GM18870 (cell line): ENCODE measurements around the gene TMEM30B.

Source experiments
- ATAC-seq: cut with Tn5 transposase; IDR thresholded peaks from one replicate; pipeline ENCODE4 v1.9.1; 2021; ENCODE audit warnings: moderate library complexity; ENCODE audit not compliant: unreplicated experiment

The TMEM30B gene

DNA sequence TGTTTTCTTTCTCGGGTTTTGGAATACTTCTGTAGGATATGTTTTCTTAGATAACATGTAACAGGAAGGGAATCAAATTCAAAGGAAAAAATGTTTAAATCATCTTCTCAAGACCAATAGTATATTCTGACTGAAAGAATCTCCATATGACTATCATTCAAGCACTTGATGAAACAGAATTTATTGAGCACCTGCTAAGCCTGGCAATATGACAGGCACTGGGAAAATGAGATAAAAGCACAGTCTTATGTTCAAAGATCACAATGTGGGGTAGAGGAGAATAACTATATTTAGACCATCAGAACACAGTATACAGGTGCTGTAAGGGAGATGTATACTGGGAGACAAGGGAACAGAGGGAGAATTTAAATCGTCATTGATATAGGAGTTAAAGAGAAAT, 19.1 kb upstream of the TMEM30B start:
- ATAC-seq, result no peak

DNA sequence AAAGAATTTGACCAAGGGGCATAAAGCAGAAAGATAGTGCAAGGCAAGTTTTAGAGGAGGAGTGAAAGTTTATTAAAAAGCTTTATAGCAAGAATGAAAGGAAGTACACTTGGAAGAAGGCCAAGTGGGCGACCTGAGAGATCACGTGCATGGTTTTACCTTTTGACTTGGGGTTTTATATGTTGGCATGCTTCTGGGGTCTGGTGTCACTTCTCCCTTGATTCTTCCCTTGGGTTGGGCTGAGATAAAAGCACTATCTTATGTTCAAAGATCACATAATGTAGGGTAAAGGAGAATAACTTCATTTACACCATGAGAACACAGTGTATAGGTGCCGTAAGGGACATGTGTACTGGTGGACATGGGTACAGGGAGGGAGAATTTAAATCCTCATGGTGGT, 17.7 kb upstream of the TMEM30B start:
- ATAC-seq, result no peak

DNA sequence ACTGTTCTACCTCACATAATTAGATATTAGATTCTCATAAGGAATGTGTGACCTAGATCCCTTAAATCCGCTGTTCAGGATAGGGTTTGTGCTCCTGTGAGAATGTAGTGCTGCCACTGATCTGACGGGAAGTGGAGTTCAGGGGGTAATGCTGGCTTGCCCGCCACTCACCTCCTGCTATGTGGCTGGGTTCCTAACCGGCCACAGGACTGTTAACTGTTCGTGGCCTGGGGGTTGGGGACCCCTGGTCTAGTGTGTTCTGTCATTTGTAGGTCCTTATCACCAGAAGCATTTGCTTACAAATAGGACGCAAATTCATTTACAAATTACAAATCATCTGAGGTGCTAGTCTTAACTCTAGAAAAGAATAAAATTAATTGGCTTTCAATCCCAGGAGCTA, 16.4 kb upstream of the TMEM30B start:
- no peak for ATAC-seq

DNA sequence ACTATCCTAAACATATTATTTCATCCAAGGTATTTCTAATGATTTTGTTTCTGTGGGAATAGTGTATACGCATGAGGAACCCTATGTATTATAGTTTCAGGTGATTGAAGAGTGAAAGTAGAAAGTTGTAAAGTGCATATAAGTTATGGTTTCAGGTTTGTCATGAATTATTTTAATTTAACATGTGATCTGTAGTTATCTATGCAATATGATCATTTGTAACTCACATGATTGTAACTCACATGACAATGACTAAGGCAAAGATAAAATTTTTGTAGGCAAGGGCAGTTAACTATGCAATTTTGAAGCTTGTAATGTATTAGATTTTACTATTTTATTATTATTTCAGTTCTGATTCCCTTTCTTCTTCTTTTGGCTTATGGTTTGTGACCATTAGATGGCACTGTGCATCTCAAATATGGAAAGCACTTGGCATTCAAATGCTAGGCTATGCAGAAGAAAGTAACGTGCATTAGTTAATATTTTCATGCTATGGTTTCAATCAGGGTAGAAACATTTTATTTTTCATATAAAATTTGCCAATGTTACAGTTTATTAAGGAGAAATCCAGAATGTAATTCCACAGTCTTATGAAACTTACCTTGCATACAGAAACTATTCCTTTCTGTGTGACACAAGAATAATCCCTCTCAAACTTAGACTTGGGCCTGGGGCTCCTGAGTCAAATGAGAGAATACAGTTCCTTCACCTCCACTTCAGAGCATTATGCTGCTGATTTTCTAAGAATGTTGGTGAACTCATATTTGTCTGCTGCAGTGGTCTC, 15.8 kb upstream of the TMEM30B start:
- peak; percentile 46 for ATAC-seq

DNA sequence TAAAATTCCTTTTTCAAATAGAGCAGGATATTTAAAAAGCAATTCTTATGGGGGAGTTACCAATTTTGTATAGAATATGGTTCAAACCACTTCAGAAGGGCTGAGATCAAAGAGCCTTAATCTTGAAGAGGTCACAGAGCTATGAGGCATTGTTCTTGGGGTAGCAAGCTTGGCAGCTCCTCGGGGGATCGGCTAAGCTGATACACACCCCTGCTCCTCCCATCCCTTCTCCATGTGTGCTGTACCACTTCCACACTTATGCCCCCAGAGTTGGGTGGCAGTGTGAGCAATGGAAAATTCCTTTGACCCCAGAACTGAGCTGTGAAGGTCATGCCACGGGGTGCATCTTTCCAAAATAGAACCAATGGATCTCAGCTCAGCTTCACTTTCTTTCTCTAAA, 15.0 kb upstream of the TMEM30B start:
- no peak for ATAC-seq

DNA sequence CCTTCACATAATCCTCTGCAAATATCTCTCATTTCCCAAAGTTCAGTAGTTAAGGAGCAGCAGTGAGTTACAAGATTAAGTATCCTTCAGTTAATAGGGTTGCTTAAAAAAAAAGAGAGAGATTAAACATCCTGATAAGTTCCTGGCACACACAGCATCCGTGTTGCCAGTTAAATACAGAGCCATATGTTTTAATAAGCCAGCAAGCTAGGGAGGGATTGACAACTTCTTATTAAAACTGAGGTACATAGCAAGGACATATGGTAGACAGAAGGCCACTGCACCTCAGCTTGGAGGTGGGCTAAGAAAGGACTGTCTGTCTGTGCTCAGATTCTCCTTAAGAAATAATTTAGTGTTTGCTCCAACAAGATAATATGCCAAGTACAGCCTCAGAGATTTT, 9.6 kb upstream of the TMEM30B start:
- no peak for ATAC-seq

DNA sequence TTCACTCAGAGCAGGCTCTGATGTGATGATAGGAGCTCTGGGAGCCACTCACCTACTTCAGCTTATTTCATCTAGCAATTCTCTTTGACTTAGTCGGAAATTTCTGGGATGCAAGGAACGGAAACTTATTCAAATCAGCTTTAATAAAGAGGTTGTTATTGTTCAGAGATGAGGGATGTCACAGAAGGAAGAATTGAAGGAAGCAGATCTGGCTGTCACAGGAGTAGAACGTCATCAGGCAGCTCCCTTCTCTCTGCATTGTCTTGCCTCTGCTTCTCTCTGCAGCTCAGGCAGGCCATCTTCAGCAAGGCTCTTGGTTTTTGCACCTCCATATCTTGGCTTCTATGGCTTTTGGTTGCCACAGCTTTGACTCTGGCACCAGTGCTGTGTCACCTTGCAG, 7.6 kb upstream of the TMEM30B start:
- ATAC-seq, result no peak

DNA sequence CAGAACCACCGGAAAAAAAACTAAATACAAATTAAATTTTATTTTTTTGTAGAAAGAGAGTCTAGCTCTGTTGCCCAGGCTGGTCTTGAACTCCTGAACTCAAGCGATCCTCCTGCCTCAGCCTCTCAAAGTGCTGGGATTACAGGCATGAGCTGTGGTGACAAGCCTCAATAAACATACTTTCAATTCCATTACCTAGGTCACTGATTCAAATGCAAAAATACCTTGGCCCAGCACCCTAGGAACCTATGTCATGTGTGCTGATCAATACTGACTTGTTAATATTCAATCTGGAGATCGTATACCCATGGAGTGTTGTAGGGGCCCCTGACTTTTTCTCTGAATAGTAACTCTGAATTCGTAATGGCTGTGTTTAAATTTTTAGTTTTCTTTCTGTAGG, 7.1 kb upstream of the TMEM30B start:
- no peak for ATAC-seq

DNA sequence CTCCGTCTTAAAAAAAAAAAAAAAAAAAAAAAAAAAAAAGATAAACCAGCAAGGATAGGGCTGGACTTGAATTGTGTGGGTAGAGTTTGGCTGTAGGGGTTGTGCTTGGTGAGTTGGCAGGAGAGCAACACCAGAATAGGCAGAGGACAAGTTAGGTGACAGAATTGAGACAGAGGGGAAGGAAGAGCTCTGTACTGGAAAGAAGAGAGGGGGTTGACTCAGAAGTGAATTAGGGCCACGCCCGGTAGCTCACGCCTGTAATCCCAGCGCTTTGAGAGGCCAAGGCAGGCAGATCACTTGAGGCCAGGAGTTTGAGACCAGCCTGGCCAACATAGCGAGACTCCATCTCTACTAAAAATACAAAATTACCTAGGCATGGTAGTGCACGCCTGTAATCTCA, 6.1 kb upstream of the TMEM30B start:
- ATAC-seq, result no peak

DNA sequence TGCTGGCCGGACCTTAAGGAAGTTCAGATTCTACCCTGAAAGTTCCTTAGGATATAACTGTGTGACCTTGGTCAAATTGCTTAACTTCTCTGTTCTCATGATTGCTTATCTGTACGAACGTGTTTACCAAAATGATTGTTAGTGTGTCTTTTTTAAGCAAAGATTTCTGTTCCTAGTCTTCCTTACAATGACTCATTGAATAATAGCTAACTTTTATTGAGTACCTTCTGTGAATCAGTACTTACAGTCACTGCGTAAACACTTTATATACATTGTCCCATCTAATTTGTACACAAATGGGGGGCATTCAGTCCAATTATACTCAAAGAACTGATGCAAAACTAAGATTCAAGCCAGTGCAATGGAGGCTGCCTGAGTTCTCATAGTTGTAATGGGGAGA, 4.2 kb upstream of the TMEM30B start:
- ATAC-seq, result no peak

DNA sequence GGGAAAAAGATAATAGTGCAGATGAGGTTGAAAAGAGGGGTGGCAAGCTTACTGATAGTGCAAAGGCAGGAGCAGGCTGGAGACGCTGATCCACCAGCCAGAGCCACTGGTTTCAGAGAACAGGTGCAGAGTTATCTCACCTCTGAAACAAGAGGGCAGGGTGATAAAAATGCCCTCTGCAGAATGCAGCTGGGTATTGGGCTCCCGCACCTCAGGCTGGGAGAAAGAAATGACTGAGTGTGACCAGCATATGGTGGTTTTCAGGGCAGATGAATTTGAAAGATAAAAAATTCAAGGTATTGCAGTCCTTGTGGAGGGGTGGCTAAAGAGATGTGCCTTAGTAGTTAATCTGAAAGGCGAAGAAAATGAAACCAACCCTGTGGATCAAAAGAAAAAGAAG, 2.9 kb upstream of the TMEM30B start:
- no peak for ATAC-seq

DNA sequence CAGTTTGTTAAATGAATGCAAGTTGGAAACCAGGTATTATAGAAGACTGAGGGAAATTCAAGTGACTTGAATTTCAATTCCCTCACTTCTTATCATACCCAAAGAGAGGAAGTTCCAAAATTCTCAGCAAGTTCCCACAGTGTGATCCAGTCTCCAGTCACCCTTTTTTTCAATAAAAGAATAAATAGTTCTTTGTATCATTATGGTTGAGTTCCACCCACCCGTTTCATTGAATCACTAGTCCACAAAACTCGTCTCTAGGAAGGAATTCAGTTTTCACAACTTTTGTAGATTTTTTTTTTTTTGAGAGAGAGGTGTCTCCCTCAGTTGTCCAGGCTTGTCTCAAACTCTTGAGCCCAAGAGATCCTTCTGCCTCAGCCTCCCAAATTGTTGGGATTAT, 1.6 kb upstream of the TMEM30B start:
- no peak for ATAC-seq

DNA sequence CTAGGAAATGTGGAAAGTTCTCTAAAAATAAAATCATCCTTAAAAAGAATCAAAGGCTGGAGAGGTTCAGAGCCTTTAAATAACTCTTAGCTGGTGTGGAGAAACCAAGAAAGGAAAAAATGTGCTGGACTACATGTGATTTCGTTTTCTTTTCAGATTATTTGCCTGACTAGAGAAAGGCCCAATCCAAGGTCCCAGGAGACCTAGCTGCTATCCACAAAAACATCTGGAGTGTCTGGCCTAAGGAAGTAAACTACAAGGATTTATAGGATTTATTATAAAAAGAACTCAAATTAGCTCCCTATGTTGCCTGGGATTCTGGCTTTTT, 774 bp upstream of the TMEM30B start:
- no peak for ATAC-seq

DNA sequence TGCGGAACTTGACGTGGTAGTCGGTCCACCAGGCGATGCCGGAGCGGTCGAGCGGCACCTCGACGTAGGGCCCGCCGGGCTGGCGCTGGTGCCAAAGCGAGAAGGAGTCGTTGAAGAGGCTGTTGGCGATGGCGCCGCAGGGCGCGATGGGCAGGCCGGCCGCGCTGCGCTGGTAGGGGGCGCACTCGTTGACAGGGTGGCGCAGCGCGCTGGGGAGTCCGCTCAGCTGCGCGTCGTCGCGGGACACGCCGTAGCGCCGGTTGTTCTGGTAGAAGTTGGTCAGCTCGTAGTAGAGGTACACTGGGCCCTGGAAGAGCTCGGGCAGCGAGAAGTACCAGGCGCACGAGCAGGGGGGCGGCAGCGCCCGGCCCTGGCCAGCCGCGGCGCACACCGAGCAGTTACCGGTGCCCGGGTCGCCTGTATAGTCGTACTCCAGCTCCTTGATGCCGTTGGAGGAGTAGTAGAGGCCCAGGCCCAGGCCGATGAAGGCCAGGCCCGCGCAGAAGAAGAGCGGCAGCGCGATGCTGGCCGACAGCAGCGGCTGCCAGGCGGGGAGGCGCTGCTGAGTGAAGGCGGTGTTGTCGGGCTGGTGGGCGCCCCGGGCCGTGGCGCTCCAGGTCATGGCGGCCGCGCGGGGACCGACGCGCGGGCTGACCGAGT, 482 bp downstream of the TMEM30B start:
- ATAC-seq, result no peak

DNA sequence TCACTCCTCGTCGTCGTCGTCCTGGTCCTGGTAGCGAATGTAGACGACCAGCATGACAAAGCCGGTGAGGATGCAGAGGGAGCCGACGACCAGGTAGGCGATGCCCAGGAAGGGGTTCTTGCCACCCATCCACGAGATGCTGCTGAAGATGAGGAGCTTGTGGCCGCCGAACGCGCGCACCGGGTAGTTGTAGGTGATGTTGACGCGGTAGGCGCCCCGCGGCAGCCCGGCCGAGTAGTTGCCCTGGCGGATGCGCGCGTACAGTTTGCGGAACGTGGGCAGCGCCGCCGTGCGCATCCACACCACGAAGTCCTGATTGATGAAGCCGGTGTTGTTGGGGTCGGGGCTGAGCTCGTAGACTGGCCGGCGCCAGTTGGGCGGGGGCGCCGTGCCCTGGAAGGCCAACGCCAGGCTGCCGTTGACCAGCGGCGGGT, 1.0 kb downstream of the TMEM30B start:
- no peak for ATAC-seq

DNA sequence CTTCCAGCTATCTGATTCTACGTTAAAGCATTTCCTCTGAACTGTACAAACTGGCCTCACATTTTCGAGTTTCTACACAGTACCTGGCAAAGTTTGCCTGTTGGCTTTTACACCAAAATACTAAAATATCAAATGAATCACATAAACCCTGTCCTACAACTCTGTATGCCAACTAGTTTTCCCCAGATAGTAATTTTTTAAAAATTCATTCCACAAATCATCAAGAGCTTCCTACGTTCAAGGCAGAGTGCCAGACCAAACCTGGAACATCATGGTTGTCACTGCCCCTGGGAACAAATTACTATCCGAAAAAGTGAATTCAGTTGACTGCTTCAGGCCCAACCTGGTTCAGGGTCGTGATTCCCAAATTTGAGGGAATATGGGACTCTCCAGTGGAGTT, 2.1 kb downstream of the TMEM30B start:
- no peak for ATAC-seq

DNA sequence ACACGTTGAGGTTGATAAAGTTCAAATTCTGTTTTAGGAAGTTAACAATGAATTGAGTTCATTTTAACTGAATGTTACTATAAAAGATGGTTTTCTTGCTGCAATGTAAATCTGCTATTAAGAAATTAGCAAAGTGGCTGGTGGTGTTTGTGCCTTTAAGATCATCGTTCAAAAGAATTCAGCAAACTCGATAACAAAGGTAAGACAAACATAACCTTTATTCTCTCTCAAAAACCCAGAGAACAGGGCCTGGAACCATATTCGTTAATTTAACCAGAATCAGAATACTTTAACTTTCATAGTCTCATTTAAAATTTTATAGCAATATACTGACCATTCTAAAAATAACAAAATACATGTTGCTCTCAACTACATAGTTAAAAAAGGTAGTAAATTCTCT, 3.4 kb downstream of the TMEM30B start:
- ATAC-seq, result no peak

DNA sequence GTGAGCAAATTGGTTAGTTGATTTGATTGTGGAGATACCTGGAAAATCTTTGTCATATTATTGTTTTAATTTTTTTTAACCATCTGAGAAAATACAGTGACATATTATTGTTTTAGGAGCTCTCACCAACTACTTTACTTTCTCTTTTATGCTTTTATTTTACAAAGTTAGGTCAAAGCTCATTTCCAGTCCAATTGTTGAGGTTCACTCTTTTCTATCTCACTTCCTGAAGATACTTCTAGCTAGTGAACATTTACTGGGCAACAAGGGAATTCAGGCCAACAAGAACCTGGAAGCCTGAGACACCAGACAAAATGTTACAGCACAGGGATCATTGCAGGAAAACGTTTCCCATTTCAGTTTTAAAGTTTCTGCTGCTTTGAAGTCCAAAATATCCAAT, 3.9 kb downstream of the TMEM30B start:
- no peak for ATAC-seq

DNA sequence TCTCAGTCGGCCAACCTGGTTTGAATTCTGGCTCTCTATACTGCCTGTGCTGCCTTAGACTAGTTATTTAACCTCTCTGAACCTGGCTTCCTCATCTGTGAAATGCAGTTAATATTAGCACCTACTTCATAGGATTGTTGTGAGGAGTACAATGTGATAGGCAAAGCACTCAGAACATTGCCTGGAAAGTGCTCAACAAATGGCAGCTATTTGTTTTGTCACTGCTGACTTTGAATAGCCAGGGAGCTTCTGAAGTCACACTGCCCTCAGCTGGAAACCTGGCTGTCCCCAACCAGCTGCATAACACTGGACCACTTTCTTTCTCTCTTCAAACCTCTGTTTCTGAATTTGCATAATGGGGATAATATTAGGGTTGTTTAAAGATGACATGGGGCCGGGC, 9.6 kb downstream of the TMEM30B start:
- ATAC-seq, result no peak

DNA sequence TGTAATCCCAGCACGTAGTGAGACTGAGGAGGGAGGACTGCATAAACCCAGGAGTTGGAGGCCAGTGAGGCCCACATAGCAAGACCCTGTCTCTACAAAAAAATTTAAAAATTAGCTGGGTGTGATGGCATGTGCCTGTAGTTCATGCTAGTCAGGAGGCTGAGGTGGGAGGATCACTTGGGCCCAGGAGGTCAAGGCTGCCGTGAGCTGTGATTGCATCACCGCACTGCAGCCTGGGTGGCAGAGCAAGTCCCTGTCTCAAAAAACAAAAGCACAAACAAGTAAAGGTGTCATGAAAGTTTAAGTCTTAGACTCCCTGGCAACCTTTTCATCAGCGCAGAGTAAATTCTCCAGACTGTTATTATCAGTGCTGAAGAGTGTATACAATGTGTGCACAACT, 10.4 kb downstream of the TMEM30B start:
- no peak for ATAC-seq

DNA sequence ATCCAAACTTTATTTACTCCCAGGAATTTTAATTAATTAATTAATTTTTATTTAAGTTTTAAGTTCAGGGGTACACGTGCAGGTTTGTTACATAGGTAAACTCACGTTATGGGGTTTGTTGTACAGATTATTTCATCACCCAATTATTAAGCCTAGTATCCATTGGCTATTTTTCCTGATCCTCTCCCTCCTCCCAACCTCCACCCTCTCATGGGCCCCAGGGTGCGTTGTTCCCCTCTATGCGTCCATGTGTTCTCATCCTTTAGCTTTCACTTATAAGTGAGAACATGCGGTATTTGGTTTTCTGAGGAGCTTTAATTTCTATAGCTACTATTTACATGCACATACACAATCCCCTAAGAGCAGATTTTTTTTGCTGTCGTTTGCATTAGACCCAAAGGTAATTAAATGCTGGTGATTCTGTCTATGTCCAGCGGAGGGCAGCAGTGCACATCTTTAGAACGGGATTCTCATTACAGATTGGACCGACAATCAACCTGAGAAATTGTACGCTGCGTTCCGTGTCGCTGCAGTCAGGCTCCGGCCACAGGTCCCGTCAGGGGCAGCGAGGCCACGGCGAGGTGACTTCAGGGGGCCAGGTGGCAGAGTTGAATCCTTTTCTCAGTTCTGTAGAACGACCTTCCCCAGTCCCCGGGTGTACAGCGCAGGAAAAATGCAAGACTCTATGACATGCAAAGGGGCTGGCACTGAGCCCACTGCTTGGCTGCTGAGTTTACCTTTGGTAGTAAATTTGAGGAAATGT, 11.6 kb downstream of the TMEM30B start:
- ATAC-seq, result peak; percentile 77

DNA sequence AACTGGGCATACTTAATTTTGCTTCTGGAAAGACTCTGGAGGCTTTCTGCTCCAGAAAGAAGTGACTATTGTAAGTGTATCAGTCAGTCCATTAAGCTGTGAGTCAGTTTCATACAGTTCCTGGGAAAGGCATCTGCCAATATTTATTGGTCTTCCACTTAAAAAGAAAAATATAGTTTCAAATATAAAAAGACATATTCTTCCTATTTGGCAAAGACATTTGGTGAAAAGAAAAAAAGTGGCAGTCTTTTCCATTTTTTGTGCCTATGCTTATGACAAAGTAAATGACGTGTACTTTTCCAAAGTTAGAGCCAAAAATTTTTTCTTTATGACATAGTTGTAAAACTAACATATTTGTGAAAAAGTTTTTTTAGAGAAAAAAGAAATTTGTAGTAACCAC, 12.3 kb downstream of the TMEM30B start:
- no peak for ATAC-seq
